ELR (cell line): ENCODE results near the gene ANKFY1.

Experiments used
- DNase-seq: peaks from one replicate; pipeline ENCODE4 v3.0.0-alpha.2; 2015; ENCODE audit warnings: low read depth

The ANKFY1 gene

DNA sequence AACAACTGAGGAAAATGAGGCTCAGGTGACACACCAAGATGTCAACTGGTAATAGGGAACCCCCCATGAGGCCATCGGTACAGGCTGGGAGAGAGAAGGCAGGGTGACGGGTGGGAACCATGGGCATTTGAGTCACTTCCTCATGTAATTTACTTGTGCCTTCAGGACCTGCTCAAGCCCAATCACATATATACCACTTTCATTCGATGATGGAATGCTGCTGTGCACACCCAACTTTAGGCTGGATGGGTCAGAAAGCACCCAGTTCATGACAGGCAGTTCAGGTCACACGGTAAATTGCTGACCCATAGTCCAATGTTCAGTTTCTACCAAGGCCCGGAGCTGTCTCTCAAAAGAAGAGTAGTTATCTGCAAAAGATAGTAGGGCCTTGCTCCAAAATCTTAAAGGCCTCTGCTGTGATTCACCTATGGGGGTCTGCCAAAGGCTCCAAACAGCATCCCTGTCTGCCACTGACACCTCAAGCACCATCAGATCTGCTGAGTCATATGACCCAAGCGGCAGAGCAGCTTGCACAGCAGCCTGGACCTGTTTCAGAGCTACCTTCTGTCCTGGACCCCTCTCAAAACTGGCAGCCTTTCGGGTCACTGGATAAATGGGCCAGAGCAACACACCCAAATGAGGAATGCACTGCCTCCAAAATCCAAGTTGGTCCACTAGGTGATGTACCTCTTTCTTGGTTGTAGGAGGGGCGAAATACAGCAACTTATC lies 145.6 kb downstream of the ANKFY1 start:
- DNase-seq, result no peak

DNA sequence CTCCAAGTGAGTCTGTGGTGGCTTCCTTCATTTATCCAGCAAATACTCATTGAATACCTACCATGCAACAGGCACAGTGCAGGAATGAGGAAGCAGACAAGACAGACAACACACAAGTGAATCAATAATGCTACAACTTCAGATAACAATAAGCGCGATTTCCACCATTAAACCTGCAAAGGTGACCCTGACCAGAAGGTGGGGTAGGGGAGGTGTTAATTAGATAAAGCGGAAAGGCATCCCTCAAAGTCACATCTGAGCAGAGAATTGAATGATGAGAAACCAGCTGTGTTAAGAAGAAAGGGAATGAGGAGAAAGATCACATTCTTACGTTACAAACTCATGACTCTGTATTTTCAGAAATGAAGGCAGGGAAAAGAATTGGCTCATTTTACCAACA lies 147.3 kb downstream of the ANKFY1 start:
- DNase-seq, result no peak
